HepG2 (cell line): ENCODE data around the gene BLOC1S2. TPM values are rescaled to one million over a fixed set of nuclear protein-coding genes. Genes with fewer than 3 reads are reported as not detected.

Experiments used
- ARID5B ChIP-seq: IDR thresholded peaks from 2 replicates; pipeline ENCODE4 v1.4.0; 2020; ENCODE audit warnings: mild to moderate bottlenecking, missing genetic modification reagents
- CHD2 ChIP-seq: IDR thresholded peaks from 2 replicates; pipeline ENCODE4 v1.6.1; 2011; ENCODE audit warnings: low read depth, low read length, improper control_type of control experiment
- CHD4 ChIP-seq: fragments of 200-600 bp; sonication (generic); IDR thresholded peaks from 2 replicates; pipeline ENCODE4 v1.7.0; 2017; ENCODE audit warnings: mild to moderate bottlenecking, low read length, borderline replicate concordance
- FOSL2 ChIP-seq: sonication (generic); formaldehyde crosslinking; IDR thresholded peaks from 2 replicates; pipeline ENCODE4 v1.4.0; 2020; ENCODE audit warnings: missing genetic modification reagents
- FOXP1 ChIP-seq, 2 experiments: fragments of 450-650 bp in 1 of 2; IDR thresholded peaks; 2 replicates each; pipeline ENCODE4 v1.6.1; 2017 to 2018; ENCODE audit warnings: antibody characterized with exemption in 1 of 2
- GLMP ChIP-seq: sonication (generic); formaldehyde crosslinking; IDR thresholded peaks from 2 replicates; pipeline ENCODE4 v1.9.0; 2021; ENCODE audit warnings: missing genetic modification reagents, mild to moderate bottlenecking, borderline replicate concordance
- IKZF5 ChIP-seq: IDR thresholded peaks from 2 replicates; pipeline ENCODE4 v1.6.1; 2018; ENCODE audit warnings: missing genetic modification reagents, mild to moderate bottlenecking, missing compliant biosample characterization
- MAF1 ChIP-seq: sonication (generic); formaldehyde crosslinking; IDR thresholded peaks from 2 replicates; pipeline ENCODE4 v1.5.0; 2020; ENCODE audit warnings: missing genetic modification reagents, borderline replicate concordance
- NFKBIZ ChIP-seq: IDR thresholded peaks from 2 replicates; pipeline ENCODE4 v1.6.1; 2018; ENCODE audit warnings: missing genetic modification reagents, missing compliant biosample characterization
- NR2F6 ChIP-seq, 2 experiments: IDR thresholded peaks; 2 replicates each; pipeline ENCODE4 v1.6.1; 2016; ENCODE audit warnings: antibody characterized with exemption in 1 of 2, mild to moderate bottlenecking in 1 of 2
- RBM39 ChIP-seq: fragments of 200-400 bp; formaldehyde crosslinking; IDR thresholded peaks from one replicate; pipeline ENCODE4 v1.6.1; 2018; ENCODE audit warnings: antibody characterized with exemption, mild to moderate bottlenecking, low read depth, low read length; ENCODE audit not compliant: poor library complexity, severe bottlenecking
- REPIN1 ChIP-seq: sonication (generic); formaldehyde crosslinking; IDR thresholded peaks from 2 replicates; pipeline ENCODE4 v1.8.0; 2022; ENCODE audit warnings: missing genetic modification reagents, low read depth, mild to moderate bottlenecking, borderline replicate concordance
- ZBTB20 ChIP-seq: sonication (generic); formaldehyde crosslinking; IDR thresholded peaks from 2 replicates; pipeline ENCODE4 v1.8.1; 2023; ENCODE audit warnings: missing genetic modification reagents, low read depth, mild to moderate bottlenecking, borderline replicate concordance
- ZBTB7B ChIP-seq: sonication (generic); formaldehyde crosslinking; IDR thresholded peaks from 2 replicates; pipeline ENCODE4 v1.4.0; 2020; ENCODE audit warnings: missing genetic modification reagents
- ZKSCAN1 ChIP-seq: fragments of 150-350 bp; IDR thresholded peaks from 2 replicates; pipeline ENCODE4 v1.6.1; 2014; ENCODE audit warnings: low read length
- ZMYM2 ChIP-seq: sonication (generic); formaldehyde crosslinking; IDR thresholded peaks from 2 replicates; pipeline ENCODE4 v1.8.0; 2022; ENCODE audit warnings: mild to moderate bottlenecking, missing genetic modification reagents
- ZNF180 ChIP-seq: sonication (generic); formaldehyde crosslinking; IDR thresholded peaks from 2 replicates; pipeline ENCODE4 v1.4.0; 2020; ENCODE audit warnings: low read depth, missing genetic modification reagents, borderline replicate concordance
- ZNF441 ChIP-seq: sonication (generic); formaldehyde crosslinking; IDR thresholded peaks from 2 replicates; pipeline ENCODE4 v1.7.0; 2021; ENCODE audit warnings: missing genetic modification reagents, borderline replicate concordance
- ZNF572 ChIP-seq: sonication (generic); formaldehyde crosslinking; IDR thresholded peaks from 2 replicates; pipeline ENCODE4 v1.5.1; 2020; ENCODE audit warnings: mild to moderate bottlenecking, missing genetic modification reagents
- ZNF660 ChIP-seq: sonication (generic); formaldehyde crosslinking; IDR thresholded peaks from 2 replicates; pipeline ENCODE4 v1.5.1; 2020; ENCODE audit warnings: mild to moderate bottlenecking, low read depth, missing genetic modification reagents, borderline replicate concordance
- polyA plus RNA-seq, 8 experiments: library from polyadenylated mRNA; depleted of rRNA in 3 of 8; stranded (reverse) in 7 of 8; unstranded in 1 of 8; fragments of >200 nt; fragmentation: Illumina TruSeq in 4 of 8; extraction: Trizol in 4 of 8; gene quantifications; 2 replicates each; pipeline versions ENCODE4 v1.2.1 to v1.2.3, GENCODE V29; 2011 to 2016; ENCODE audit warnings: low read depth in 4 of 8, missing spikeins in 1 of 8, mixed read lengths in 1 of 8; ENCODE audit not compliant: insufficient read depth in 1 of 8
- total RNA-seq, 5 experiments: library from RNA; depleted of rRNA; stranded (reverse); fragments of >200 nt; fragmentation: Illumina TruSeq; extraction: Trizol; gene quantifications; 2 replicates each; pipeline ENCODE4 v1.2.3, GENCODE V29; 2016; ENCODE audit warnings: low read depth in 1 of 5

BLOC1S2 gene
- total and polyA plus RNA-seq, 2 of the 13 experiments (the other 11 are each of a cell fraction or from before 2014, with no cell fraction given), result 22.3 to 64.4 TPM

- TF ChIP-seq IKZF5 (CRISPR knock-in tag) (peak; percentile 67; the same call in 1 of the 2 replicates), NFKBIZ (no peak), GLMP (CRISPR knock-in tag) (no peak), ZNF180 (CRISPR knock-in tag) (no peak), ZNF572 (CRISPR knock-in tag) (0 out of 2 replicates have a peak, but pooled peaks have one; percentile 49), ZKSCAN1 (0 out of 2 replicates have a peak, but pooled peaks have one; percentile 36), RBM39 (no peak), CHD4 (no peak), ARID5B (CRISPR knock-in tag) (peak; percentile 61; the same call in 1 of the 2 replicates), ZMYM2 (no peak), ZNF441 (CRISPR knock-in tag) (peak; percentile 78; the same call in 1 of the 2 replicates), MAF1 (CRISPR knock-in tag) (no peak), FOSL2 (CRISPR knock-in tag) (0 out of 2 replicates have a peak, but pooled peaks have one; percentile 27), ZBTB20 (CRISPR knock-in tag) (no peak), NR2F6 (IDR thresholded peaks at IDR 0.05) (no peak), NR2F6 (CRISPR knock-in tag; IDR thresholded peaks at IDR 0.05) (no peak), CHD2 (no peak), FOXP1 (IDR thresholded peaks at IDR 0.05) (no peak), FOXP1 (CRISPR knock-in tag; IDR thresholded peaks at IDR 0.05) (no peak), REPIN1 (peak; percentile 74; the same call in 1 of the 2 replicates), ZNF660 (CRISPR knock-in tag) (no peak), ZBTB7B (CRISPR knock-in tag) (no peak)
Measured at GRCh38 chr10:100267239-100268104, 19.0 kb downstream of the BLOC1S2 start, which contains the start of gene CWF19L1 (continued).
